H1 (cell line): ENCODE measurements around the gene HSF5. TPM values are rescaled to one million over a fixed set of nuclear protein-coding genes. Genes with fewer than 3 reads are reported as not detected.
A peak's percentile ranks its signal among the peaks of the same experiment; 100 is the strongest.

Source experiments
- CTCF ChIA-PET: fragments of 300-600 bp; sonication (Branson Sonifier 250); formaldehyde crosslinking; loops from one replicate; lab custom pipeline; 2021; ENCODE audit not compliant: partially characterized antibody; lab: Charles Lee
- POLR2A ChIA-PET: fragments of 300-600 bp; sonication (Branson Sonifier 250); formaldehyde crosslinking; loops from one replicate; lab custom pipeline; 2021; ENCODE audit warnings: inconsistent platforms; ENCODE audit not compliant: partially characterized antibody; lab: Charles Lee
- DNase-seq, 2 experiments: peaks; one replicate each; pipeline versions ENCODE4 v3.0.0 to v3.0.0-alpha.2; 2010 to 2022; ENCODE audit warnings: low spot score in 2 of 2, low read depth in 1 of 2, mixed read lengths in 1 of 2
- FAIRE-seq: peaks from 2 replicates; lab custom pipeline; 2011; peaks lifted over from hg19 to GRCh38; lab: Jason Lieb, UNC
- H2AFZ ChIP-seq: 2 replicates; pipeline ENCODE4 v1.8.1; 2012; ENCODE audit warnings: low read length, inconsistent platforms
- H2AK5ac ChIP-seq: 2 replicates; pipeline ENCODE4 v1.6.1; 2013; ENCODE audit warnings: low read depth, low read length
- H2BK120ac ChIP-seq: replicated peaks from 2 replicates; pipeline ENCODE3; 2013; ENCODE audit warnings: low read depth, low read length, inconsistent platforms
- H2BK12ac ChIP-seq: 2 replicates; pipeline ENCODE4 v1.6.1; 2013; ENCODE audit warnings: low read depth, low read length
- H2BK15ac ChIP-seq: 2 replicates; pipeline ENCODE4 v1.6.1; 2013; ENCODE audit warnings: low read length
- H2BK20ac ChIP-seq: 2 replicates; pipeline ENCODE4 v1.6.1; 2013; ENCODE audit warnings: low read length
- H2BK5ac ChIP-seq: 2 replicates; pipeline ENCODE4 v1.6.1; 2013; ENCODE audit warnings: low read depth, low read length
- H3K14ac ChIP-seq: 2 replicates; pipeline ENCODE4 v1.6.1; 2013; ENCODE audit warnings: inconsistent platforms; ENCODE audit not compliant: insufficient read length
- H3K18ac ChIP-seq: 2 replicates; pipeline ENCODE4 v1.6.1; 2013; ENCODE audit warnings: low read length; ENCODE audit errors: extremely low read depth
- H3K23ac ChIP-seq: 2 replicates; pipeline ENCODE4 v1.6.1; 2013; ENCODE audit warnings: inconsistent platforms; ENCODE audit not compliant: insufficient read length
- H3K23me2 ChIP-seq: 2 replicates; pipeline ENCODE4 v1.6.1; 2013; ENCODE audit warnings: low read depth, low read length
- H3K27ac ChIP-seq: 2 replicates; pipeline ENCODE4 v1.6.1; 2011; ENCODE audit warnings: low read depth, low read length, inconsistent platforms
- H3K27me3 ChIP-seq, 4 experiments: replicated peaks in 1 of 4; 1 replicate in 1 of 4; 2 replicates in 3 of 4; pipeline versions ENCODE4 v1.6.1 to v1.8.1; 2011 to 2013; ENCODE audit warnings: low read length in 3 of 4, mild to moderate bottlenecking in 3 of 4, inconsistent platforms in 2 of 4, mixed read lengths in 2 of 4, moderate library complexity in 1 of 4; ENCODE audit not compliant: control insufficient read depth in 3 of 4, insufficient read depth in 3 of 4; ENCODE audit errors: extremely low read depth in 1 of 4
- H3K36me3 ChIP-seq, 4 experiments: 2 replicates each; pipeline versions ENCODE4 v1.6.1 to v1.8.1; 2011 to 2013; ENCODE audit warnings: mild to moderate bottlenecking in 4 of 4, low read length in 3 of 4, moderate library complexity in 2 of 4, control low read depth in 1 of 4, inconsistent platforms in 1 of 4; ENCODE audit not compliant: insufficient read depth in 4 of 4, control insufficient read depth in 2 of 4
- H3K4ac ChIP-seq: replicated peaks from 2 replicates; pipeline ENCODE3; 2013; ENCODE audit warnings: low read length, low read depth, mixed read lengths, inconsistent platforms; ENCODE audit not compliant: insufficient read length
- H3K4me1 ChIP-seq, 4 experiments: replicated peaks in 1 of 4; 1 replicate in 1 of 4; 2 replicates in 3 of 4; pipeline versions ENCODE4 v1.6.1 to v1.8.1; 2011 to 2013; ENCODE audit warnings: low read length in 3 of 4, inconsistent platforms in 2 of 4, mixed read lengths in 1 of 4; ENCODE audit not compliant: insufficient read depth in 4 of 4, control insufficient read depth in 3 of 4
- H3K4me2 ChIP-seq, 2 experiments: 2 replicates each; pipeline versions ENCODE4 v1.6.1 to v1.8.1; 2011 to 2013; ENCODE audit warnings: low read depth in 2 of 2, low read length in 2 of 2, control low read depth in 1 of 2, inconsistent platforms in 1 of 2, mild to moderate bottlenecking in 1 of 2; ENCODE audit not compliant: insufficient read depth in 1 of 2
- H3K4me3 ChIP-seq, 4 experiments: fragments of 200-600, 300-600 bp in 1 of 4; sonication (generic), shearing (Covaris generic), sonication (Bioruptor Twin) in 1 of 4; 2 replicates each; pipeline versions ENCODE4 v1.5.1 to v1.8.1; 2011 to 2016; ENCODE audit warnings: low read length in 4 of 4, low read depth in 3 of 4, control low read depth in 2 of 4, inconsistent platforms in 2 of 4, mild to moderate bottlenecking in 2 of 4, mixed read lengths in 1 of 4, moderate library complexity in 1 of 4; ENCODE audit not compliant: insufficient read depth in 2 of 4; ENCODE audit errors: extremely low read depth in 1 of 4
- H3K56ac ChIP-seq: replicated peaks from 2 replicates; pipeline ENCODE3; 2013; ENCODE audit warnings: low read depth, mild to moderate bottlenecking, mixed read lengths, low read length, inconsistent platforms; ENCODE audit not compliant: insufficient read length
- H3K79me1 ChIP-seq: 2 replicates; pipeline ENCODE4 v1.6.1; 2013; ENCODE audit warnings: low read depth, low read length, control low read depth
- H3K79me2 ChIP-seq, 2 experiments: 2 replicates each; pipeline versions ENCODE4 v1.6.1 to v1.8.1; 2012 to 2013; ENCODE audit warnings: low read length in 2 of 2, mild to moderate bottlenecking in 2 of 2, inconsistent platforms in 1 of 2; ENCODE audit not compliant: insufficient read depth in 2 of 2, control insufficient read depth in 1 of 2
- H3K9ac ChIP-seq, 4 experiments: replicated peaks in 1 of 4; 1 replicate in 1 of 4; 2 replicates in 3 of 4; pipeline versions ENCODE4 v1.6.1 to v1.8.1; 2011 to 2013; ENCODE audit warnings: low read depth in 3 of 4, low read length in 3 of 4, control low read depth in 2 of 4, mild to moderate bottlenecking in 2 of 4, moderate library complexity in 2 of 4, inconsistent platforms in 1 of 4; ENCODE audit errors: extremely low read depth in 1 of 4
- H3K9me3 ChIP-seq, 2 experiments: 2 replicates each; pipeline versions ENCODE4 v1.6.1 to v1.8.1; 2012 to 2013; ENCODE audit warnings: mild to moderate bottlenecking in 2 of 2, moderate library complexity in 2 of 2, control low read depth in 1 of 2, inconsistent platforms in 1 of 2, low read depth in 1 of 2, low read length in 1 of 2, mixed read lengths in 1 of 2; ENCODE audit not compliant: insufficient read depth in 2 of 2
- H4K20me1 ChIP-seq, 2 experiments: replicated peaks in 1 of 2; 2 replicates each; pipeline versions ENCODE3 to v1.8.1; 2011 to 2013; ENCODE audit warnings: inconsistent platforms in 2 of 2, low read length in 2 of 2, mild to moderate bottlenecking in 1 of 2; ENCODE audit not compliant: insufficient read depth in 2 of 2, control insufficient read depth in 1 of 2
- H4K5ac ChIP-seq: 2 replicates; pipeline ENCODE4 v1.6.1; 2013; ENCODE audit warnings: low read length, low read depth, mixed read lengths, inconsistent platforms; ENCODE audit not compliant: insufficient read length
- H4K8ac ChIP-seq: 2 replicates; pipeline ENCODE4 v1.8.0; 2013; ENCODE audit warnings: mild to moderate bottlenecking, moderate library complexity, low read length, inconsistent platforms; ENCODE audit not compliant: insufficient read depth; ENCODE audit errors: extremely low read depth
- H4K91ac ChIP-seq: replicated peaks from 2 replicates; pipeline ENCODE3; 2013; ENCODE audit warnings: low read length, mixed read lengths, inconsistent platforms; ENCODE audit not compliant: insufficient read length
- CTBP2 ChIP-seq: IDR thresholded peaks from 2 replicates; pipeline ENCODE4 v1.7.0; 2011; ENCODE audit warnings: borderline replicate concordance, mild to moderate bottlenecking, moderate library complexity, mixed read lengths, low read length; ENCODE audit not compliant: insufficient read depth, insufficient read length
- KDM4A ChIP-seq: IDR thresholded peaks from one replicate; pipeline ENCODE4 v1.7.1; 2012; ENCODE audit warnings: low read depth, mild to moderate bottlenecking, moderate library complexity, low read length, inconsistent platforms; ENCODE audit not compliant: severe bottlenecking
- KDM5A ChIP-seq: fragments of 200-600 bp; IDR thresholded peaks from 2 replicates; pipeline ENCODE4 v1.7.1; 2012; ENCODE audit warnings: mild to moderate bottlenecking, low read length, inconsistent platforms, mixed read lengths
- SIX5 ChIP-seq: IDR thresholded peaks from 2 replicates; pipeline ENCODE4 v1.6.1; 2011; ENCODE audit warnings: mild to moderate bottlenecking, low read depth, low read length
- WGBS, 2 experiments: shearing (Covaris generic) in 1 of 2; methylation state at CpG; one replicate each; pipeline versions ENCODE4 v1.1.6 to v1.1.7; 2013 to 2015; ENCODE audit warnings: low lambda C conversion rate in 2 of 2, mixed read lengths in 2 of 2, inconsistent platforms in 1 of 2, low coverage in 1 of 2, missing lambda C conversion rate in 1 of 2; ENCODE audit not compliant: insufficient replicate concordance in 2 of 2, insufficient coverage in 1 of 2, insufficient read length in 1 of 2; ENCODE audit errors: extremely low coverage in 1 of 2, missing lambda C conversion rate in 1 of 2; 5-methylcytosine and 5-hydroxymethylcytosine counted together
- polyA plus RNA-seq, 7 experiments: library from polyadenylated mRNA; depleted of rRNA in 3 of 7; stranded (reverse) in 5 of 7; unstranded in 2 of 7; fragments of >200 nt in 5 of 7; fragments of 200-250 nt in 2 of 7; gene quantifications; 1 replicate in 5 of 7; 2 replicates in 1 of 7; 4 replicates in 1 of 7; pipeline versions ENCODE4 v1.2.1 to v1.2.3, GENCODE V29; 2011 to 2013; ENCODE audit warnings: missing spikeins in 2 of 7, mixed read lengths in 2 of 7
- total RNA-seq: library from RNA; stranded (reverse); fragmentation: NEBNext Ultra II Directional; extraction: Animal tissue kit (Norgen Biotek cat#: 25700); gene quantifications from 2 replicates; pipeline ENCODE4 v1.2.1, GENCODE V29; 2021

HSF5 gene
- total and polyA plus RNA-seq, 2 of the 8 experiments (the other 6 are each of a cell fraction or from before 2014, with no cell fraction given): not detected

GRCh38 chr17:58492238-58493121 is 4.3 kb upstream of the HSF5 start:
- no peak overlapping the region for H2AK5ac ChIP-seq
- H3K79me1 ChIP-seq: no peaks in the 10 kb centered on the region; the same call in 1 of the 2 replicates
- no peak for TF ChIP-seq CTBP2
- TF ChIP-seq SIX5: no peak
- TF ChIP-seq KDM5A: no peak
- TF ChIP-seq KDM4A: no peak
- H3K4me3 ChIP-seq: no peak overlapping the region
- H4K8ac ChIP-seq: no peak overlapping the region
- H3K4me2 ChIP-seq: no peak overlapping the region
- no peaks in the 10 kb centered on the region for H3K4me1 ChIP-seq
- DNase-seq (peak in 1 of 2 experiments; percentile 6), FAIRE-seq (no peak)
- no peak overlapping the region for H4K5ac ChIP-seq
- no peak overlapping the region for H3K56ac ChIP-seq
- POLR2A ChIA-PET: interaction anchor here (2.1 to 3.3 kb wide), 2 partner anchors 8 to 21 kb away, joined by 5 to 10 read pairs; no protein-coding TSS in a partner anchor
- H2BK120ac ChIP-seq: no peak overlapping the region
- H4K91ac ChIP-seq: no peak overlapping the region
- WGBS, 2 experiments: 94% methylated on average over 11 of the region's 11 CpGs; no CpG with 5 or more reads in 1 of the 2 experiments
- H3K79me2 ChIP-seq: no peaks in the 10 kb centered on the region
- no peak overlapping the region for H3K23ac ChIP-seq
- H2BK20ac ChIP-seq: no peak overlapping the region
- peaks cover 2 to 6% of the 10 kb centered on the region in 2 experiments for H4K20me1 ChIP-seq
- H3K36me3 ChIP-seq: peaks cover 38 to 88% (median 63%) of the 10 kb centered on the region in 4 experiments
- CTCF ChIA-PET: interaction anchor here (1.3 kb wide), 1 partner anchor 42 kb away, joined by 3 read pairs; no protein-coding TSS in a partner anchor
- H3K4ac ChIP-seq: no peak overlapping the region
- no peak overlapping the region for H2AFZ ChIP-seq
- H3K23me2 ChIP-seq: no peaks in the 10 kb centered on the region
- H2BK15ac ChIP-seq: no peak overlapping the region
- no peak overlapping the region for H3K9ac ChIP-seq
- no peak overlapping the region for H3K27ac ChIP-seq
- no peaks in the 10 kb centered on the region for H3K9me3 ChIP-seq
- H3K18ac ChIP-seq: no peak overlapping the region
- H2BK12ac ChIP-seq: no peak overlapping the region
- no peak overlapping the region for H3K14ac ChIP-seq
- no peak overlapping the region for H2BK5ac ChIP-seq
- H3K27me3 ChIP-seq: no peaks in the 10 kb centered on the region
